HG03378 (cell line): ENCODE results near the gene FRYL.
A peak's percentile ranks its signal among the peaks of the same experiment; 100 is the strongest.

Experiments
- ATAC-seq: cut with Tn5 transposase; IDR thresholded peaks from one replicate; pipeline ENCODE4 v1.9.1; 2021; ENCODE audit warnings: mild to moderate bottlenecking, moderate library complexity; ENCODE audit not compliant: unreplicated experiment

The FRYL gene

DNA sequence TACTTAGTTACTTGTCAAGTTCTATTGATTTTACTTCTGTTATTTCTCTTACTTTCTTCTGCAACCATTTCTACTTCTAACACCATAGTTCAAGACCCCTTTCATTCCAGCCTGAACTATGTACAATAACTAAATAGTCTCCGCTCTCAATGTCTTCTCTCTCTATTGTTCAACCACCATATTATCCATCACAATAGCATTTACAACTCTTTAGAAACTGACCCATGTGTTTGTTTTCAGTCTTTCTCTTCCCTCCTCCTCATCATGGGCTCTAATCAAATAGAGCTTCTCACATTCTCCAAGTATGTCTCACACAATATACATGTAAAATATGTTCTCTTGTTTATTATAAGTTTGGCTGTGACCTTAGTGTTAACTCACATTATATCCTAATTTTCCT is 146.4 kb downstream of the FRYL start:
- no peak for ATAC-seq

DNA sequence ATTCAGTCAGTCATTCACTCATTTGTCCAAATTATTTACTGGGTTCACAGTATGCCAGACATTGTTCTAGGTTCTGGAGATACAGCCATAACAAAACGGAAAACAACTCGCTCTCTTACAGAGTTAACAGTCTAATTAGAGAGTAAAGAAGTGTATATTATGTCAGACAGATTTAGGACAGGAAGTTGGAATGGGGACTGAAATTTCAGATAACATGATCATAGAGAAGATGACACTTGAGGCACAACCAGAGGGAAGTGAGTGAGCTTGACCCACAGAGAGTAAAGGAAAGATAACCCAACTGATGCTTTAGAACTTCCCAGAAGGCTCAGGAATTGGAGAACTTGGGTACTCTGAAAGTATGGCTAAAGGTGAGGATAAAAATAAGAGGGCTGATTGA is 150.6 kb downstream of the FRYL start:
- no peak for ATAC-seq

DNA sequence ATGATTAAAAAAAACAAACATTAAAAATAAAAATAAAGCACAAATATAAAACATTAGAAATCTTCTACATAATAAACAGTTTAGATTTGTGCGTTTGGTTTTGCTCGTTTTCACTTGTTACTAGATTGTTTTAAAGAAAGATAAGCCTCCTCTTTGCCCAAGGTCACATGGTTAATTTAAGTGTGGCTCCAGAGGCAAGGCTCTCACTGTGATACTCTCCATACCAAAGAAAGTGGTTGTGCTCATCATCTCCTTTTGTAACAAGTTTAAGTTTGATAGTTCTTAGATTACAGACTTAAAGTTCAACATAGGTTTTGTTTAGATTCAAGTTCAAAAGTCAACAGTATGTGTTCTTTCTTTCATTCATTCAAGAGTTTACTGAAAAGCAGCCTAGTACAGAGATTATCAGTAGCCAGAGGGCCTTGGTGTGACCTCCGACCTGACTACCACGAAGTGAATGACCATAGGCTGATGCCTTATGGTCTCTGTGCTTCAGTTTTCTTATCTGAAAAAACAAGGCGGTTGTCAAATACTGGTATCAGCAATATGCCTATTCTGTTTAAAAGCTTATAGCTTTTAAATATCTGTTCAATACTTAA is 156.8 kb downstream of the FRYL start:
- no peak for ATAC-seq

DNA sequence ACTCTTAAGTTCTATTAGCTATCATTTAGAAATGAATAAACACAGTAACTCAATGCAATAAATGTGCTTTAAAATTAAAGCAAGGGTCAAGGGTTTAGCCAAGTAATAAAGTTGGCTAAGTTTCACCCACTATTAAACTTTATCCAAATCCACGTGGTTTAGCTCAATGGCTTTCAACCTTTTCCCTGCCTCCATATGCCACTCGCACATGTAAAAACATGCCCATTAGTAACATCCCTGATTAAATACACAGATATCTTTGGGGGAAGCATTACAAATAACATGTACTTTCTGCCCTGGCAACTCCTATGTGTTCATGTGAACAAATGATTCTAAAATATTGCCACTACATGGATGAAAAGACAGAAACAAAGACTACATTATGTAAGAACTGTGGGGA is 159.2 kb downstream of the FRYL start:
- no peak for ATAC-seq

DNA sequence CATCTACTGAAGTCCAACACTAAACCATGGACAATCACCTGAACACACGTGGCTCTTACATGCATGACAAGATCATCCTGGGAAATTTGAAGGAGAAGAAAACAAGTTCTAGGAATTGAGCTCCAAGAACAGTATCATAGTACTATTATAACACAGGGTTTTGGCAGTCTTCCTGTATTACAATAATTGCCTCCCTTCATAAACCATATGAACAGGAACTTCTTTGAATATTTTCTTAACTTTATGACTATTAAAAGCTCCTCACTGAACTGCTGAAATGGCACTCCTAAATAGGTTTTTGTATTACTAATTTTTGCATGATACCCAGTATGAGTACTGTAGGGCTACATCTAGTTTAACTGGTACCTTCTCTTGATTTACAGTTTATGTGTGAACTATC is 160.0 kb downstream of the FRYL start:
- no peak for ATAC-seq

DNA sequence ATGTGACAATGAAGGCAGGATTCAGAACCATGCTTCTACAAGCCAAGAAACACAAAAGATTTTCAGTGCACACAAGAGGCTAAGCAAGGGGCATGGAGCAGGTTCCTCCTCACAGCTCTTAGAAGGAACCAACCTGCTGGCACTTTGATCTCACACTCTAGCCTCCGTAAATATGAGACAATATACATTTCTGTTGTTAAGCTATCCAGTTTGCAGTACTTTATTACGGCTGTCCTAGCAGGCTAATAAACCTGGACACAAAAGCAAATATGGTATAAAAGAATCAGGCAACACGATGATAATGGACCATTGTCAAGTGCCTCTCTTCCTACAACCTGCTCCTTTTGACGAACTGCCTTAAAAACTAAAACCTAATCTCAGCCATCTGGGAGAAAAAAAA is 175.6 kb downstream of the FRYL start:
- ATAC-seq, result no peak

DNA sequence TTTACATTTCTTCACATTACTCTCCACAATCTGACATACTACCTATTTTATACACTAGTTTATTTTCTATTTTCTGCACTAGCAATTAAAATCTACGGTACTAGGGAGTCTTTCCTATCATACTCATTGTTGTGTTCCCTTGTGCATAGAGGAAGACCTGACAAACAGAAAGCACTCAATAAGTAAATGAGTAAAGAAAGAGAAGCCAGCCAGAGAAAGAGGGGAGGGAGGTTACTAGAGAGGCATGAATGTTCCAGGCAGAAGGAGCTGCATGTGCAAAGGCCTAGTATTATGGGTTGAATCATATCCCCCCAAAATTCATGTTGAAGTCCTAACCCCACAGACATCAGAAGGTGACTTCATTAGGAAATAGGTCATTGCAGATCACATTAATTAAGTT is 176.0 kb downstream of the FRYL start:
- no peak for ATAC-seq

DNA sequence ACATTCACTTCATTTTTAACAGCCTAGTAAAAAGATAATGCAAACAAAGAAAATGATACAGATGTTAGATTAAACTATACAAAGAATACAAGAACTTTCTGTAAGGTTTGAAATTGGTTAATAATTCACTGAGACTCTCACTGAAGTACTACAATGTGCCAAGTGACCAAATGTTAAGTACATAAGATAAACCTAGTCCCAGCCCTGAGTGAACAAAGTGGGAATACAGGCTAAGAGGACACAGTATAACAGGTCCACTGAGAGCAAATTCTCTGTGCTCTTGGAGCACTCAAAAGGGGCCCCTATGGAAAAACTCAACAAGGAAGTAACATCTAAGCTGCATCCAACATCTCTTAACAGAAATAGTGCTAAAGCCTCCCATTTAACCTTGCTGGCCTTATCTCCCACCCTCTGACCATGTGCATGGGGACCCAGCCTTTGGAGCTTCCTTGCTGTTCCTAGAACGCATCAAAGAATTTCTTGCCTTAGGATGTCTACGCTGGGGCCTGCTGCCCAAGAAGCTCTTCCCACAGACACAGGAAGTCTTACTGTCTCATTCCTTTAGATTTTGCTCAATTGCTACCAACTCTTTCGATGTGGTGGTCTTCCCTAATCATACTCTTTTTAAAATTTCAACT is 176.6 kb downstream of the FRYL start:
- ATAC-seq, result no peak

DNA sequence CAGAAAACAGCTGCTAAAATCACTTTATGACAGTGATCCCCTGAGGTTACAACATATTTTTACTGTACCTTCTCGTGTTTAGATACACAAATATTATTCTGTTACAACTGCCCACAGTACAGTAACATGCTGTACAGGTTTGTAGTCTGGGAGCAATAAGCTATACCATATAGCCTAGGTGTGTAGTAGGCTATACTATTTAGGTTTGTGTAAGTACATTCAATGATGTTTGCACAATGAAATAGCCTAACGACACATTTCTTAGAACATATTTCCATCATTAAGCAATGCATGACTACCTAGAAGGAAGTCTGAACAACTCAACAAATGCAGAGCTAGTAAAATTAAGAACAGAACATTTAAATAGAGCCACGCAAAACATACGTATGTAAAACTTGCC is 177.3 kb downstream of the FRYL start:
- no peak for ATAC-seq

DNA sequence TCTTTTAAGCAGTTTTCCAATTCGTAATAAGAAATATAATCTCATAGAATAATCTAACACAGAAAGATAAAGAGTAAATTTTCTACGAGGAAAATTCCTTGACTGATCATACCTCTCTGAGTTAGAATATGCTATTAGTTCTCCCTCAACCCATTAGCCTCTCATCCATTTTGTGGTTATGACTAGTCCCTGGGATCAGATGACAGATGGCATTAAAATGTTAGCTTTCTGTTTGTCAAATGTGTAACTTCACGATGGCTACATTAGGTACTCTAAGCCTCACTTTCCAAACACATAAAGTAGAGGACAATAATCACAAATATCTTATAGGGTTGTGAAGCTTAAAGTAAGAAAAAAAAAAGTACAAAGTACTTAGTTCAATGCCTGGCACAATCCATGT is 177.9 kb downstream of the FRYL start:
- ATAC-seq, result no peak

DNA sequence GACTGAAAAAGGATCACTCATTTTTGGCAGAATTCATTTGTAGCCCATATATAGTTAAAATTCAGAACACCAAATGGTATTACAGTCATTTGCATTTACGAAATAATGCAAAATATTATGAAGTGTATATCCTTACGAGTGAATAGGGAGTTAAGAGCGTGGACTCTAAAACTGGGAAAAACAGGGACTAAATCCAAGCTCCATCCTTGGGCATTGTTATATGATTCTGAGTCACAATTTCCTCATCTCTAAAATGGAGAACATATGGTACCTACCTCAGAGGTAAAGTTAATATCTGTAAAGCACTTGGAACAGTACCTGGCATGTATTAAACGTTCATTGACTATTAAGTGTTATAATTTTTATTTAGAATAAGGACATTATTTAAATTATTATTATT is 183.7 kb downstream of the FRYL start:
- ATAC-seq, result no peak

DNA sequence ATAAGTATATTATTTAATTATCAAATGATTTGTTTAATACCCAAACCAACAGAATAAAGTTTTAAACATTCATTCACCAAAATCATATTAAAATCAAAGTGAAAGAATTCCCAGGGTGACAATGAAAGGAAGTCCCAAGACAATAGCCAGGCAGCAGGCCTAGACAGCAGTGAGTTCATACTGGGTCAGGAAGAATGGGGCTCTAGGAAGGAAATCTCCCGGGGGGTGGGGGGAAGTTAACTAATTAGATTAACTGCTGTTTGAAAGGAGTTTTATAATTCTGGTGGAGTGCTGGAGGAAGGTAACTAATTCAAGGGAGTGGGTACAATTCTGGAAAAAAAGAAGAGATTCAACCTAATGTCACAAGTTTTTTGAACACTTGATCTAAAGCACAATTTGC is 185.9 kb downstream of the FRYL start:
- no peak for ATAC-seq

DNA sequence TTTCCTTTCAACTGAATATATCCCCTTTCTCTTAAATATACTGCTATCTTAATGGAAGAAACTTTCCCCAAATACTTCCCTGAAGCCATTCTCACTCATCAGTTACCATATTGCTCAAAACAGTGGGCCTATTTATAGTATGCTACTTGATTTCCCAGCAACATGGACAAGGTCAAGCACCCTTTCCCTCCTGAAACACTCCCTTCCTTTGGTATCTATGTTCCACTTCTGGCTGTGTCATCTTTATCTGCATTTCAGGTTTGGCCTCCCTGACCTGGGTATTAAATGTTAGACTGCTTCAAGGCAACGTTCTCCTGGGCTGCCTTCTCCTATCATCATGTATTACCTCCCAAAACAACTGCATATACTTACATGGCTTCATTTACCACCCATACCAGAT is 188.7 kb downstream of the FRYL start:
- no peak for ATAC-seq

DNA sequence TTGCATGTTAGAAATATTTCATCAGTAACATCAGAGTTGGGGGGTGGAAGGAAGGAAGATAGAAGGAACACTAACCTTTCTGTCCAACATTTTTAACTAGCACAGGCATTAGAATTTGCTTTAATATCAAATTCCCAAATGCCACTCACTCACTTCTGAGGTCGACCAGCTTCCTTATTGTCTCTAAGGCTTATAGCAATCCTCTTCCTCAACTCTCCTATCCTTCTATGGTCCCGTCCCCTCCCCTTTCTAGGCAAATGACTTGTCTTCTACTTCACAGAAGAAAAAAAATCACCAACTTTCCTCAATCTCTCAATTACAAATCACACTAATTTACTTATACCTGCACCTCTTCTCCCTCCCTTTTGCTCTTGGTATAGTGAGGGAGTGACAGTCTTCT is 189.2 kb downstream of the FRYL start:
- ATAC-seq, result no peak

DNA sequence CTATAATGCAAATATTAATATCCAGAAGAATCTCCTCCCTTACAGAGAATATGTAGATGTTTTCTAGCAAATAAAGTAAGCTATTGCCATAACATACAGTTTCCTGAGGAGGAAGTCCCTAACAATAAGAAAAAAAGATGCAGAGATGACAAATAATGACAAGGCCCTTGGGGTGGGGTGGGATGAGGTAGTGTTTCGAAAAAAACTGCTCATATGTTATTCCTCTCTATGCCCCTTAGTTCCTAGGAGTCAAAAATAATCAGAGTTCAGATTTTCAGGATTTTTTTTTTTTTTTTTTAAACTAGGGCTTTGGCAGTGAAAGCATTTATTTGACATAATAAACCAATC is 191.0 kb downstream of the FRYL start:
- no peak for ATAC-seq

DNA sequence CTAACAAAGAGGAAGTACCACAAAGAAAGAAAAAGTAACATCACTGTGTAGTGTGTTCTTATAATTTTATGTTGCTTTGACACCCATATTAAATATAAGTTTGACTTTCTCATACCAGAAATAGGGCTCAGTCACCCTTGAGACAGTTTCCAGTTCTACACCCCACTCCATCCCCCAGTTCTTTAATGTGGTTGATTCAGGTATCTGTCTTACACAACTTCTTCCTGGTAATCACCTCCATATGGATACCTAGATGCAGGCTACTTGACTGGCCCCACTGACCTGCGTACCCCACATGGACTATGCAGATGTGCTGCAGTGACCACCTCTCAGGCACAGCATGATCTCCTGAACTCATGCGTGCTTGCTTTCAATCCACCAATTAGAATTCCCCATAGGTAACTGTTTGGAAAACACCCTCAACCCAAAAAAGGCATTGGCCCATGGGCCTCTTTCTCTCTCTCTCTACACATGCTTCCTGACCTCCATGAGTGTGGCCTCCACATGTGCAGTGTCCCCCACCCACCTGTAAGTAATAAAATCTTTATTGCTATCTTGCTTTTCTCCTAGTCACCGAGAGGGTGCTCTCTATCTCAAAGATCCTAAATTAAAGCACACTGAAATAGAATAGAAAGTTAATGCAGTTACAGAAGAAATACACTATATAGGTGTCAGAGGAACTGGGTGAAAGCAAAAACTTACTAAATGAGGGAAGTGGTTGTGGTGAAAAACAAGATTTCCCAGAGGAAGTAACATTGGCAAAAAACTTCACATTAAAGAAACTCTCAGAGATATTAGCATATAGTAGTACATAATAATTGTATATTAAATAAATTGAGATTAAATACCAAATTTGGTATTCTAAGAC is 191.6 kb downstream of the FRYL start:
- no peak for ATAC-seq

DNA sequence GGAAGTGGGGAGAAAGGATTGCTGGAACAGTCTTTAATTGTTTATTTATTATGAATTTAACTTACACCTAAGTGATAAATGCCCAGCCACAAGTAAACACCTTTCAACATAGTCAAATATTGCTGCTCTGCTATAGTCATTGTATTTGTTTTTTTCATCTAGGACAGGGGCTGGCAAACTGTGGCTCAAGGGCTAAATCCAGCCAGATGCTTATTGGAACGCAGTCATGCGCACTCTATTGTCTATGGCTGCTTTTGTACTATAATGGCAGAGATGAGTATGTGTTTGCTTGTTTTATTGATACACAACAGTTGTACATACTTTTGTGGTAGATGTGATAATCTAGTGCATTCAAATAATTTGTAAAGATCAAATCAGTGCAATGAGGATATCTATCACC is 194.7 kb downstream of the FRYL start:
- no peak for ATAC-seq

DNA sequence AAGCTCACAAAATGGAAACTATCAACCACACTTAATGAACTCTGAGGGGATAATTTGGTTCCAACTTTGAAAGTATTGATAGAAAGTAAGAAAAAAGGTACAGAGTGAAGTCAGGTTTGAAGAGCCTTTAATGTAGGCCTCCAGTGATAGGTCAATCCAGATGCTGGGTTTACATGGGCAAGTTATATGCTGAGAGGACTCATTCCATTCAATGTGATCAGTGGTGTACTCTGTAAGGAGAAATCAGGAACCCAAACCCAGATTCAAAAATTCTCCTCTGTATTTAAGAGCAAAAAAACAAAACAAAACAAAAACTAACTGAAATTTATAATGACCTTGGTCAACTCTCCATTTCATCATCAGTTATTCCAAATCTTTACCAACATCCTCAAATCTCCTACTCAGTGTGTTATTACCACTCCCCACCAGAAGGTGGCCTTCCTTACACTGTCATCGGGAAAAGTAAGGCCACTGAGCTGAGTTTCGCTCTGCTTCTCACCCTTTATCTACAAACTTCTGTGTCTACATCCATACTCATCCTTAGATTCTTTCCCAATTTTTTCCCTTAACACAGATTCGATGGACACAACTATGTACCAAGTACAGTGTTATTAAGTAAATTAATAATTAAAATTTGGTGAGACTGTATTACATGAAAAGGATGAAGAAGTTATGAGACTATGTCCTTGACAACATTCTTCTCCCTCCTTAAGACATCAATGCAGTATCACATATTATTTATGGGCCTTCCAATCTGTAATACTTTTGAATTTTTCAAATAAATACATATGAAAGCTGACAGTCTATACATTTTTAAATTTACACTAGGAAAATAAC is 201.7 kb downstream of the FRYL start:
- ATAC-seq, result peak; percentile 81

DNA sequence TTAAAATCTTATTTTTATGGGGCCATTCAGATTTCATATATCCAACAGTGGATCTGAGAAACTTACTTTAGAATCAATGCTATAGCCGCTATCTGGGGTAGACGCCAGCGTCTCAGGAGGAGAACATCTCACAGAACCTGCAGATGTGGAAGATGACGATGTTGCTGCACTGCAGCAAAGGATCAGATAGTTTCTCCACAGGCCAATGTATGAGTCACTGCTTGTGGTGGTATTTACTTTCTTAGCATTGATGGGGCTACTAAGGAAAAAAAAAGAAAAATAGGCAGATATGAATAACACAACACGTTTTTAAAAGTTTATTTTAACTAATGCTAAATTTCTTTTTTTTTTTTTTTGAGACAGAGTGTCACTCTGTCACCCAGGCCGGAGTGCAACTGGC is 204.1 kb downstream of the FRYL start:
- ATAC-seq, result no peak

DNA sequence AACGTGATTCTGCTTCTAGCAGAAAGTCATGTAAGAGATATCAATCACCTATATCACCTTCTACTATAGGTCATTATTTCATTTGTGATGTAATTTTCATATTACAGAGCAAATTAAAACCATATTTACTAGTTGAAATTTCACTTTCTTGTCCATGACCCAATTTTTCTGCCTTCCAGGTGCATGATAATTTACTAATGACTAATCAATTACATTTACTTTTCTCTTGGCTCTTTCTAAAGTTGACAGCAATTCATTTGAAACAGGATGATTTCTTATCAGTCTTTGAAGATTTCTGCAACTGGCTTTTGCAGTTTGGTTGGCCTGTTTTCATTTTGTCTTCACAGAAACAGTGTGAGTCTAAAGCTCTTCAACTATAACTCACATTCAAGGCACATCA is 208.6 kb downstream of the FRYL start:
- no peak for ATAC-seq

DNA sequence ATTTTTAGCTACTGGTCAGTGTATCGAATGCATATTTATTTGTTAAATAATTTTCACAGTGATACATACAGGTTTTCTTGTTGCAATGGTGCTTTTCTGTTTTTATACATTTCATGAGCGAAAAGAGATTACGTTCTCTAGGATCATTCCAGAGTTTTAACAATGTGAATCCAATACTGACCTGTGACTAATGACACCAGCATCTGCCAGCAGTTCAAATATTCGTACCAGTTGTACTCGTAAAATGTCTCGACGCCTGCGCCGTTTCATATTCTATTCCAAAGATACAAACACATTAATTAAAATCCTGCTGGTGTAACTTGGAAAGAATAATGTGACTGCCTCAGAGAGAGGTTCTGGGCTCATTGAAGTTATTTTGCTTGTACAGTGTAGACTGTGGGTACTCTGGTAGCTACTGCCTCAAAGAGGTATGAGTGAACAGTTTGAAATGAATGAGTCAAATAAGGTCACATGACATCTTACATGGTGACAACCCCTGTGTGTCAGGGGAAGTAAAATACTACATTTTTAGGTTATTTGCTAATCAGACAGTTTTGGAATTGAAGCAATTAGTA is 209.3 kb downstream of the FRYL start:
- no peak for ATAC-seq
